Activated CD4-positive, alpha-beta T cell treated with anti-CD3 and anti-CD28 coated beads, Interleukin-2, amount 10 ng/mL, durations not matched to agents 7 days and 5 days (primary cell): ENCODE results near the gene ALPK1. TPM values are rescaled to one million over a fixed set of nuclear protein-coding genes. Genes with fewer than 3 reads are reported as not detected.
A peak's percentile ranks its signal among the peaks of the same experiment; 100 is the strongest.
"Not testable (repeated sequence)": the region's sequence is repeated elsewhere in the genome, so short reads cannot be mapped to it uniquely, and the experiment has no call there.

Experiments
- CTCF ChIA-PET: fragments of 350-600 bp; sonication (Branson Sonifier 250); formaldehyde crosslinking; loops from one replicate; lab custom pipeline; 2021; ENCODE audit warnings: antibody characterized with exemption; lab: Charles Lee
- POLR2A ChIA-PET: fragments of 350-600 bp; sonication (Branson Sonifier 250); formaldehyde crosslinking; loops from one replicate; lab custom pipeline; 2021; ENCODE audit warnings: antibody characterized with exemption; lab: Charles Lee
- DNase-seq: peaks from one replicate; pipeline ENCODE4 v3.0.0-alpha.2; 2020
- H3K27ac Mint-ChIP-seq: one replicate; pipeline ENCODE4 v1.8.0; 2021; ENCODE audit warnings: mild to moderate bottlenecking, moderate library complexity, mixed read lengths
- H3K27me3 Mint-ChIP-seq: one replicate; pipeline ENCODE4 v1.8.0; 2021; ENCODE audit warnings: mixed read lengths
- H3K36me3 Mint-ChIP-seq: one replicate; pipeline ENCODE4 v1.8.0; 2021; ENCODE audit warnings: low read depth, mixed read lengths
- H3K4me1 Mint-ChIP-seq: one replicate; pipeline ENCODE4 v1.8.0; 2021; ENCODE audit warnings: mixed read lengths
- H3K4me3 Mint-ChIP-seq: one replicate; pipeline ENCODE4 v1.8.0; 2021; ENCODE audit warnings: mild to moderate bottlenecking, moderate library complexity, mixed read lengths
- H3K9me3 Mint-ChIP-seq: one replicate; pipeline ENCODE4 v1.8.0; 2021; ENCODE audit warnings: mixed read lengths
- total RNA-seq, 2 experiments: library from RNA; stranded (reverse); gene quantifications; one replicate each; pipeline ENCODE4 v1.2.3, GENCODE V29; 2021

The ALPK1 gene
- total RNA-seq, 2 experiments from 2014 or later: 17.3 to 18.3 TPM

DNA sequence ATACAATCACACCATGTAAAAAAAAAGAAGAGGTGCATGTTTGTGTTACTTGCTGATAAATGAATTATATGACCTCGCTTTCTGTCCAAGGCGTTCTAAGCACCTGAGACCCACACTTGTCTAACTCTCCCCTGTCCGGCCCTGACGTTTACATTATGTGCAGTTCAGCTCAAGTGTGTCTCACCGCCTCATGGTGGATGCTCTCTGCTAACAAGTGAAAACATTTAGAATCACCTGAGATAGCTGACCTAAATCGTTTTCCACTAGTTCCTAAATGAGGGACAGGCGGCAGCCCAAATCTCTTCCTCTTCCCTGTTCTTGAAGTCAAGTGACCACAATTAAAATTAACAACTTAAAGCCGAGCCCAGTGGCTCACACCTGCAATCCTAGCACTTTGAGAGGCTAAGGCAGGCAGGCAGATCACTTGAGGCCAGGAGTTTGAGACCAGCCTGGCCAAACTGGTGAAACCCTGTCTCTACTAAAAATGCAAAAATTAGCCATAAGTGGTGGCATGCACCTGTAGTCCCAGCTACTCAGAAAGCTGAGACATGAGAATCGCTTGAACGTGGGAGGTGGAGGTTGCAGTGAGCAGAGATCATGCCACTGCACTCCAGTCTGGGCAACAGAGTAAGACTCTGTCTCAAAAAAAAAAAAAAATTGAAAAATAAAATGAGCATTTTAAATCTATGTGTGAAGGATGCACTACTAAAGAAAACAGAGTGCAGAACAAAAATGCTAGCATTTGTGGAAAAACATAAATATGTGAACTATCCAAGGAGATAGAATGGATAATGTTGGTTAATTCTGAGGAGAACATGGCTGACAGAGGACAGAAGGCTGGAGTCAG is 7.5 kb upstream of the ALPK1 start:
- Mint-ChIP-seq H3K4me3 (no peak overlapping the region), H3K9me3 (no peaks in the 10 kb centered on the region), H3K36me3 (peaks cover 2% of the 10 kb centered on the region), H3K27ac (peak overlapping the region; percentile 27), H3K27me3 (no peaks in the 10 kb centered on the region), H3K4me1 (peaks cover 42% of the 10 kb centered on the region)
- POLR2A ChIA-PET: no interaction called here
- DNase-seq: no peak
- CTCF ChIA-PET: no interaction called here

DNA sequence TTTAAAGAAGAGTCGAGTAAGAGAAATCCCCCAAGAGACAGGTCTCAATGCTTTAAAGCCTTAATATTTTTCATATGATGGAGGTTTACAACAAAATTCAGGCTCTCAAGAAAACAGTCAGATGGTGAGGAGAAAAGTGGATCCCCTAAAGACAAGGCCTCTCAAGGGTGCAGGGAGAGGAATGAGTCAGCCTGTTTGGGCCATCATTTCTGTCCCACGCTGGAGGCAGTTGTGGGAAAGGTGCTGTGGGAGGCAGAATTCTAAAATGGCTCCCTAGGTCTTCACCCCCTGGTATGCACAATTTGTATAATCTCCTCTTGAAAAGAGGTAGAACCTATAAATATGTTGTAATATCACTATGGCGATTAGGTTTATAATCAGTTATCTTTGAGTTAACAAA is 6.8 kb upstream of the ALPK1 start:
- peaks cover 1% of the 10 kb centered on the region for H3K36me3 Mint-ChIP-seq
- peaks cover 41% of the 10 kb centered on the region for H3K4me1 Mint-ChIP-seq
- ChIA-PET CTCF (interaction anchor here (0.8 kb wide), 1 partner anchor 41 kb away, joined by 3 read pairs; no protein-coding TSS in a partner anchor), POLR2A (no interaction called here)
- DNase-seq: no peak
- no peaks in the 10 kb centered on the region for H3K9me3 Mint-ChIP-seq
- H3K27me3 Mint-ChIP-seq: no peaks in the 10 kb centered on the region
- peak overlapping the region; percentile 27 for H3K27ac Mint-ChIP-seq
- H3K4me3 Mint-ChIP-seq: no peak overlapping the region

DNA sequence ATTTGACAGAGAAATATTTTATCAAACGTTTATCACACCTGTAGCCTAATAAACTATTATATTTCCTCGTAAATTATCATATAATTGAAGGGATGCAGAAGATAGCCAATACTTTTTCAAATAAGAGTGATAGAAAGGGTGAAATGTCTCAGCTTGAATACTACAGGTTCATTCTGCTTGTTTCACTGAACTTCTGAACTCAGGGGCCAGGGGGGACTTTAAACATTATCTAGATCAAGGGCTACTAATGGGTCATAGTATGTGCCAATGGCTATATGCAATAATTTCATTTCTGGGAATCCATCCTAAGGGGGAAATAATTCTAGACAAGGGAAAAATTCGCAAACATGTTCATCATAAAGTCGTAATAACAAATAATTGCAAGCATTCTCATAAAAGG is 2.6 kb downstream of the ALPK1 start:
- Mint-ChIP-seq H3K9me3 (no peaks in the 10 kb centered on the region), H3K36me3 (peaks cover 5% of the 10 kb centered on the region), H3K27ac (no peak overlapping the region), H3K4me1 (peaks cover 28% of the 10 kb centered on the region), H3K4me3 (no peak overlapping the region), H3K27me3 (no peaks in the 10 kb centered on the region)
- POLR2A ChIA-PET: no interaction called here
- CTCF ChIA-PET: no interaction called here
- no peak for DNase-seq

DNA sequence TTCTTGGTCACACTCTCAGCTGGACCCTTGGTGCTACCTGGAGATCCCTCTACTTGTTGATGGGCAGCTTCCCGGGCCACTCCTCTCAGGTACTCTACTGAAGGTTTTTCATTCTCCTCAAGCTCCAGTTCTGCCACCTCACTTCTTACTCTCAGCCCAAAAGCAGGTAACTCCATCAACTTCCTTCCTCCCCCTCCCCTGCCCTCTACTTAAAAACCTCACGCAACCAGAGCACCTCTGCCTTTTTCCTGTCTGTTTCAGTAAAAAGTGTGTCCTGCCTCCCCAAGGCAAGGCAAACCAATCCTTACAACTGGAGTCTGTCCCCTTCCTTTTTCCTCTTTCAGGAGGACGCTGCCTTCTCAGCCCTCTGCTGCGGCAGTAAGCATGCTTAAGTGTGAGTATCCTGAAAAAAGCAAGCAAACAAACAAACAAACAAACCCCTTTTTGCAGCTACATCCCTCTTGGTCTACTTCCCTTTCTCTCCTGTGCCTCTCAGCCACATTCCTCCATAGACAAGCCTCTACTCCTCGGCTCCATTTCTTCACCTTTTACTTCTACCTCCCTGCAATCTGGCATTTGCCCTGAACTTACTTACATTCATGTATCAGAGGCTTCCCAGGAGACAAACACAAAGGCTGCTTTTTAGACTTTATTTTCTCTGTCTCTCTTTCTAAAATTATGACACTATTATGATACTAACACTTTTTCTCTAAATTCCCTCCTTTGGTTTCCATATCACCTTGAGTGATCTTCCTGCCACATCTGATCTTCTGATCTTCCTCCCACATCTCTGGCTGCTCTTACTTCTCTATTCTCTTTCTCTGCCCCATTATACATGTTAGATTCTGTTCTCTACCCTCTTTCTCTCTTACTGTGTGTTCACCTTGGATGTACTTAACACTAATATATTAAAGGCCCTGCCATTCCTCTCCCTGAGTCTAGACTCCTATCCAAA is 5.4 kb downstream of the ALPK1 start:
- H3K4me3 Mint-ChIP-seq: no peak overlapping the region
- DNase-seq: peak; percentile 42
- ChIA-PET CTCF (interaction anchor here (0.5 kb wide), 1 partner anchor 127 kb away, joined by 3 read pairs; no protein-coding TSS in a partner anchor), POLR2A (no interaction called here)
- no peak overlapping the region for H3K27ac Mint-ChIP-seq
- H3K27me3 Mint-ChIP-seq: no peaks in the 10 kb centered on the region
- H3K36me3 Mint-ChIP-seq: peaks cover 15% of the 10 kb centered on the region
- no peaks in the 10 kb centered on the region for H3K9me3 Mint-ChIP-seq
- peaks cover 25% of the 10 kb centered on the region for H3K4me1 Mint-ChIP-seq

DNA sequence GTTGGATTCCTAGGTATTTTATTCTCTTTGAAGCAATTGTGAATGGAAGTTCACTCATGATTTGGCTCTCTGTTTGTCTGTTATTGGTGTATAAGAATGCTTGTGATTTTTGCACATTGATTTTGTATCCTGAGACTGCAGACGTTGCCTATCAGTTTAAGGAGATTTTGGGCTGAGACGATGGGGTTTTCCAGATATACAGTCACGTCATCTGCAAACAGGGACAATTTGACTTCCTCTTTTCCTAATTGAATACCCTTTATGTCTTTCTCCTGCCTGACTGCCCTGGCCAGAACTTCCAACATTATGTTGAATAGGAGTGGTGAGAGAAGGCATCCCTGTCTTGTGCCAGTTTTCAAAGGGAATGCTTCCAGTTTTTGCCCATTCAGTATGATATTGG is 8.3 kb downstream of the ALPK1 start:
- H3K27me3 Mint-ChIP-seq, H3K4me3 Mint-ChIP-seq, POLR2A ChIA-PET, DNase-seq, H3K27ac Mint-ChIP-seq, CTCF ChIA-PET, H3K9me3 Mint-ChIP-seq: not testable (repeated sequence)
- peaks cover 18% of the 10 kb centered on the region for H3K36me3 Mint-ChIP-seq
- peaks cover 24% of the 10 kb centered on the region for H3K4me1 Mint-ChIP-seq

DNA sequence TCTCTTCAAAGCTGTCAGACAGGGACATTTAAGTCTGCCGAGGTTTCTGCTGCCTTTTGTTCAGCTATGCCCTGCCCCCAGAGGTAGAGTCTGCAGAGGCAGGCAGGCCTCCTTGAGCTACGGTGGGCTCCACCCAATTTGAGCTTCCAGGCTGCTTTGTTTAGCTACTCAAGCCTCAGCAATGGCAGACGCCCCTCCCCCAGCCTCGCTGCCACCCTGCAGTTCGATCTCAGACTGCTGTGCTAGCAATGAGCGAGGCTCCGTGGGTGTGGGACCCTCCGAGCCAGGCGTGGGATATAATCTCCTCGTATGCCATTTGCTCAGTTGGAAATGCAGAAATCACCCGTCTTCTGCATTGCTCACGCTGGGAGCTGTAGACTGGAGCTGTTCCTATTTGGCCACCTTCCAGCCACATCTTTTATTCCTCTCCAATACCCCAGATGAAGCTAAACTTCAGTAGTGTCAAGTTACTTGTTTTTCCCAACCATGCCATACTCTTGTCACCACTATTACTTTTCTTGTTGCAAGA is 12.2 kb downstream of the ALPK1 start:
- Mint-ChIP-seq H3K27ac (peak overlapping the region; percentile 84), H3K4me3 (peak overlapping the region; percentile 57), H3K36me3 (peaks cover 18% of the 10 kb centered on the region), H3K4me1 (peaks cover 29% of the 10 kb centered on the region)
- CTCF ChIA-PET: interaction anchor here (0.6 to 0.9 kb wide), 3 partner anchors 20 to 222 kb away, joined by 3 read pairs; partner anchors contain the start of gene TIFA
- H3K9me3 Mint-ChIP-seq, POLR2A ChIA-PET, H3K27me3 Mint-ChIP-seq: not testable (repeated sequence)
- DNase-seq: peak; percentile 63

DNA sequence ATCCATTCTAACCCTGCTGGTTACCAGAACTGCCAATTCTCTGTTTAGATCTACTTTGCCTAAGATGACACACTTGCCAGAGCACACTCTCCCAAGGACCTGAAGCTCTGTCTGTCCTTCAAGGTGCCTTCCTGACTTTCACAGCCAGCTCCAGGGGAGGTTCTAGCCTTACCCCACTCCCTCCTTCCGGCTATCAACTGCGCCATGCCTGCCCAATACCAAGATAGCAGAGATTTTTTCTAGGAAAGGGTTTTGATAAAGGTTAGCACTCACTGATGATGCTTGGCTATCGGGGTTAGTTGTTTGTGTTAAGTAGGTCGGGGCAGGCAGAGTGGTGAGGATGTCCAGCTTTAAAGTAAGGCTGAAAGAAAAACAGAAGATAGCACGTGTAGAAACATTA is 14.3 kb downstream of the ALPK1 start:
- DNase-seq: no peak
- H3K4me1 Mint-ChIP-seq: peaks cover 29% of the 10 kb centered on the region
- ChIA-PET CTCF (interaction anchor here (0.5 to 1.0 kb wide), 3 partner anchors 16 to 1028 kb away, joined by 3 to 5 read pairs (median 3); no protein-coding TSS in a partner anchor), POLR2A (no interaction called here)
- no peak overlapping the region for H3K27ac Mint-ChIP-seq
- H3K4me3 Mint-ChIP-seq: no peak overlapping the region
- no peaks in the 10 kb centered on the region for H3K27me3 Mint-ChIP-seq
- H3K9me3 Mint-ChIP-seq: no peaks in the 10 kb centered on the region
- H3K36me3 Mint-ChIP-seq: peaks cover 23% of the 10 kb centered on the region

DNA sequence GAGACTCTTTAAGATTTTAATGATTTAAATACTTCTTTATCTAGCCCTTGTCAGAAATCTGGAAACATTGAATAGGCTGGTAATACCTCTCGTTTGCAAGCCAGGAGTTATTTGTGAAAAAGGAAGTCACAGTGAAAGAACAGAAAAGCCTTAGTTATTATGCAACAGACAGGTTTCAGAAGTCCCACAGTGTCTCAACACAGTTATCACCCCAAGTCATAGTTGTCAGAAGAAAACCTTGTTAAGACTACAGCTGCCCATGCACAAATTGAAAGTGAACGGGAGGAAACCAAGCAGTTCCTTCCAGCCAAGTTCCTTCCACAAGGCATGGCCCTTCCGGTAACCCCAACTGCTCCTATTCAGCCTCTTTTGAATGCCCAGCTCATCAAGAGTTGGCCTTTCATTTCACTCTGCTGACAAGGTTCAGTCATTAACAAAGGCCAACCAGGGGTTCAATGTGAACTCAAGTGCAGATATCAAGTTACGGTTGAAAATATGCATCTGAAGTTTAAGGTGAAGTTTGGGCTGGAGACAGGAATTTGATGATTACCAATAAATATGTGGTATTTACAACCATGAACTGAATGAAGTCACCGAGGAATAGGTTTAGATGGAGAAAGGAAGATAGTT is 15.6 kb downstream of the ALPK1 start:
- Mint-ChIP-seq H3K27me3 (no peaks in the 10 kb centered on the region), H3K4me1 (peaks cover 23% of the 10 kb centered on the region), H3K36me3 (peaks cover 21% of the 10 kb centered on the region), H3K9me3 (no peaks in the 10 kb centered on the region), H3K27ac (no peak overlapping the region), H3K4me3 (no peak overlapping the region)
- CTCF ChIA-PET: interaction anchor here (0.5 to 0.6 kb wide), 2 partner anchors 172 to 244 kb away, joined by 4 to 5 read pairs; no protein-coding TSS in a partner anchor
- DNase-seq: no peak
- POLR2A ChIA-PET: no interaction called here

DNA sequence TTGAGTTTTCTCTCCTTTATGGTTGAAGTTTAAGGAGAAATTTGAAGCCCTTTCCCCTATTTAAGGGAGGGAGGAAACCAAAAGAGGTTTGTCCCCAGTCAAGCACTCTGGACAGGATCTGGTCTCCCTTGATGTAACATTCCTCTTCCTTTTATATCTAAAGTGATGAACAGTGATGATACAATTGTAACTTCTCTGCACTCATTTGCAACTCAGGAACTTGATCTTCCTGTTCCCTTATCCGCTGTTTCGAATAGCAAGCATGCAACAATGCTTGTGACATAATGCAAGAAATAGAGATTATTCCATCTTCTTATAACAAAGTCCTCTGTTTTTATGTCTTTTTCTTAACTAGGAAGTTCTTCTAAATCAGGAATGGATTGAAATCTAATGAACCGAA is 18.3 kb downstream of the ALPK1 start:
- no peaks in the 10 kb centered on the region for H3K9me3 Mint-ChIP-seq
- POLR2A ChIA-PET: no interaction called here

DNA sequence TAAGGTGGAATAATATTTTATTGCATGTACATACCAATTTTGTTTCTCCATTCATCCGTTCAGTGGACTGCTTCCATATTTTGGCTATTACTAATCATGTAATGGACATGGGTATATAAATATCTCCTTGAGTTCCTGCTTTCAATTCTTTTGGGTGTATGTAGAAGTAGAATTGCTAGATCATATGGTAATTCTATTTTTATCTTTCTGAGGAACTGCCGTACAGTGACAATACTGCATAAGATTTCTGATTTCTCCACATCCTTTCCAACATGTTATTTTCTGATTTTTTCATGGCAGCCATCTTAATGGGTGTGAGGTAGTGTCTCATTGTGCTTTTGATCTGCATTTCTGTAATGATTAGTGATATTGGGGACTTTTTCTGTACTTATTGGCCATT is 19.2 kb downstream of the ALPK1 start:
- H3K4me1 Mint-ChIP-seq: peaks cover 14% of the 10 kb centered on the region
- CTCF ChIA-PET: no interaction called here
- POLR2A ChIA-PET: no interaction called here
- H3K27ac Mint-ChIP-seq: no peak overlapping the region
- no peak for DNase-seq
- no peak overlapping the region for H3K4me3 Mint-ChIP-seq
- no peaks in the 10 kb centered on the region for H3K27me3 Mint-ChIP-seq
- peaks cover 20% of the 10 kb centered on the region for H3K36me3 Mint-ChIP-seq
- H3K9me3 Mint-ChIP-seq: no peaks in the 10 kb centered on the region

More for the DNA sequence above, 18.3 kb downstream of the ALPK1 start:
- H3K27me3 Mint-ChIP-seq: no peaks in the 10 kb centered on the region
- no peak overlapping the region for H3K27ac Mint-ChIP-seq
- peaks cover 20% of the 10 kb centered on the region for H3K36me3 Mint-ChIP-seq
- CTCF ChIA-PET: no interaction called here
- H3K4me1 Mint-ChIP-seq: peaks cover 10% of the 10 kb centered on the region
- no peak overlapping the region for H3K4me3 Mint-ChIP-seq
- no peak for DNase-seq

DNA sequence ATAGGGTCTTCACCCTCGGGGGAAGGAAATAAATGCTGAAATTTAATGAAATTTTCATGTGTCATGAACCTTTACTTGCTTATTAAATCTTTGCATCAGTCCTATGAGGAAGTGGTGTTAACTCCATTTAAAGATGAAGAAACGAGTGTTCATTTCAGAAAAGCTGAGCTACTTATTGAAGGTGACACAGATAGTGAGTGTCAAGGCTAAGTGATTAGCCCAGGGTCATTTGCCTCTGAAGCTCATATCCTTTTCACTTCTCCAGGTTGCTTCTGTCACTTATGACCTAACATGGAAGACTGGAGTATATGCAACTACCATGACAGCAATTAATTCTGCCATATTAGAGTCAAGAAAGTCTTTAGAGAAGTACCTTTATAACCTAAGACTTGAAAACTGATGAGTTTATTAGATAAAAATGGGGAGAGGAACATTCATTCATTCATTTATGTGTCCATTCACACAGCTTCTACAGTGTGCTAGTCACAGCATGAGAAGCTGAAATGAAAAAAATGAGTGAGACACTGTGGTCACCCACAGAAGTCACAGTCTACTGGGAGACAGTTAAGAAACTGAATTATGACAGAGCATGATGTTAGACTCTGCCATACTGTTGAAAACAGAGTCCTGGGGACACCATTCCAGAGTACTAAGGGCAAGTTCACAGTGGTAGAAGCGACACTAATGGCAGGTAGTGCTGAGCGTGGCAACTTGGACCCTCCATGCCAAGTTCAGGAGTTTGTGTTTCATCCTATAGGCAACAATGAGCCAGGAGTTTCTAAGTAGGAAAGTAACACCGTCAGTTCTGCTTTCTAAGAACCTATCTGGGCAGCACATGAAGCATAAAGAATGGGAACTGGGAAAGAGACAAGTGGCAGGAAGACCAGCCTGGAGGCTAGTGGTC is 21.3 kb downstream of the ALPK1 start:
- no peak for DNase-seq
- Mint-ChIP-seq H3K36me3 (peaks cover 20% of the 10 kb centered on the region), H3K27ac (no peak overlapping the region), H3K9me3 (no peaks in the 10 kb centered on the region), H3K27me3 (no peaks in the 10 kb centered on the region), H3K4me3 (no peak overlapping the region), H3K4me1 (peaks cover 21% of the 10 kb centered on the region)
- ChIA-PET POLR2A (interaction anchor here (0.7 to 0.8 kb wide), 2 partner anchors 32 to 1558 kb away, joined by 3 read pairs; partner anchors contain the start of gene TIFA), CTCF (no interaction called here)
